Smooth muscle cell of the brain vasculature (primary cell): Measurements from ENCODE around the gene RTL10.

Experiments used
- DNase-seq: peaks from one replicate; pipeline ENCODE4 v3.0.0-alpha.2; 2012; ENCODE audit warnings: low read depth, low spot score

RTL10 gene

GRCh38 chr22:19876314-19876940, 21.8 kb upstream of the RTL10 start:
- DNase-seq, result no peak

DNA sequence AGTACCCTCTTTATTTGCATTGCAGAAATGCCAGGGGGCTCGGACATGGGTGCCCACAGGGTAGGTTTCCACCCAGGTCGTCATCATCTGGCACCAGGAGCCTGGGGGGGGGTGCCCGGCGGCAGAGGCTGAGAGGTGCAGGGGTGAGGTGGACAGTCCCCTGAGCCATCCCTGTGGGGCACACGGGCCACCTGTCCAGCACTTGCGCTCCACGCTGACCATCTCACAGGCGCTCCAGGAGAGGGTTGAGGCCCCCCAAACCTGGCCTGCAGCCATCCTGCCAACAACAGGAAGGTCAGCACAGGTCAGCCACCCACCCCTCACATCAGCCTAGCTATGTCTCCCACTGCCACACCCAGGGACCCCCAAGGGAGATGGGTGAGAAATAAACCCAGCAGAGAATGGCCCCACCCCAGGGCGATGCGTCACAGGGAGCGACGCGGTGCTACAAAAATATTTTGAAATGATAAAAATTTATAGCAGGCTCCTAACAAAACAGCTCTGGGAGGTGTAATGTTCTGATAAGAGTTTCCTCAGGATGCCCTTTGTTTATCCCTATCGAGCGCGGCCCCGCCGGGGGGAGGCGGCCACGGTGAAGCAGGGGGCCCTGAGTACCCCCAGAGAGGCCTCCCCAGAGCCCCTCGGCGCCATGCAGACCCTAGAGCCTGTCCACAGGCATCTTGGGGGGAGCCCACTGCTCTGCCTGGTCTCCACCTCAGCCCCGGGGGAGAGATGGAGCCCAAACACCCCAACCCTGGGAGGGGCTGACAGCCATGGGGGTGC, 21.0 kb upstream of the RTL10 start:
- DNase-seq, result no peak

GRCh38 chr22:19875061-19875530, 20.4 kb upstream of the RTL10 start:
- no peak for DNase-seq

DNA sequence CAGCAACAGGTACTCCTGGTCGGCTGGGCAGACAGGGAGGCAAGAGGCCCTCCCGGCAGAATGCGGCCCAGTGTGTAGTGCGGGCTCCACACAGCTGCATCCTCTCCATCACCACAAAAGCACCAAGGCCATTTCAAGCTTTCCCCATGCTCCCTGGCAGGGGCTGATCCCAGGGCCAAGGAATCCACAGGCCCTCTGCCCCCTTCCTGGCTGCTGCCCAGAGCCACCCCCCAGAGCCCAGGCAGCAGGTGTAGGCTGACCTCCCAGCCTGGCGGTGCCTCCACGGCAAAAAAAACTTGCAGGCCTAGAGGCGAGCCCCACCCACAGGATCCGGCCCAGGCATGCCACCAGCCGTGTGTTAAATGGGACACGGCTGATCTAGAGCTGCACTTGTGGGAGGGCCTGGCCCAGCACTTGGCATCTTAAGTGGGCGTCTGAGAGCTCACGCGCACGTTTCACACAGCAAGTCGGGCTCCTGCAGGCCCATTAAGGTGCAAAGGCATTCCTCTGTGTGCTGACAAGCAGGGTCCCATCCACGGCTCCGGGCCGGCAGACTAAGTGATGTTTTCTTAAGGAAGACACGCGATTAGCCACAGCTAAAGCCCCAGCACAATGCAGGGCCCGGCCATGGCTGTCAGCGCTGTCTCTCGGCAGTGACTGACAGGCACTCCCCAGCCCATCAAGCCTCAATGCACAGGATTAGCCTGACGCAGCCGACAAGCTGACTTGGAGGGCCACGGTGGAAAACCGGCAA, 19.8 kb upstream of the RTL10 start:
- DNase-seq, result no peak

- DNase-seq, result no peak
These were observed 19.3 kb upstream of the RTL10 start for GRCh38 chr22:19873960-19874306.

DNA sequence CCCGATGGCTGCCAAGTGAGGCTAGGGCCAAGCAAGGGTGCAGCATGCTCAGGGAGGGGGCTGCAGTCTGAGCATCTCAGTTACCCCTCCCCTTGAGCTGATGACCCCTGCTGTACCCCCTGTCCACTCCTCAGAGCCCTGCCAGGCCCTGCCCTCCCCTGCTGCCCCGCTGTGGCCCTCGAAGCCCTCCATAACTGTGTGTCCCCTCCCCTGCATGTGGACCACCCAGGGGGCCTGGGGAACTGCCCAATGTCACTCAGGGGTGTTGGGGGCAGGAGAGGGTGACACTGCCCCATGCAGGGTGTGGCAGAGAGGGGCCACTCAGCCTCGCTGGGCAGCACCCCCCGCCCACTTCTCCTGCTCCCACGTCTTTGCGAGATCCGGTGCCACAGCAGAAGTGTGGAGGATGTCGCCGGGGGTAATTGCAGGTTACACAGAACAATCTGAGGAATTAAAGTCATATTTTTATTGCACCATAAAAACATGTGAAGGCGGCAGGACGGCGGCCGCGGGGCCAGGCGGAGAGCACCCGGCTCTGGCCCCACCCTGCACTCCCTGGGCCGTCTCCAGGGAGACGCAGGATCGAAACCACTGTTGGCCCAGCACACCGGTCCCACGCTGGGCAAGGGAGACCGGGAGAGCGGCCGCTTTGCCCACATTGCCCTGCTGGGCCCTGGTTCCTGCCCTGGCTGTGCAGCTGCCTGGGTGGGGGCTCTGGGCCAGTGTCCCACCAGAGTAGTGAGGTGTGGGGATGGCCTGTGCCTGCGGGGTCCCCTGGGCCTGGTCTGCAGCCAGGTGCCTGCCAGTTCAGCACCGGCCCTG, 18.7 kb upstream of the RTL10 start:
- DNase-seq, result no peak

GRCh38 chr22:19872779-19873137, 18.1 kb upstream of the RTL10 start:
- DNase-seq, result no peak

DNA sequence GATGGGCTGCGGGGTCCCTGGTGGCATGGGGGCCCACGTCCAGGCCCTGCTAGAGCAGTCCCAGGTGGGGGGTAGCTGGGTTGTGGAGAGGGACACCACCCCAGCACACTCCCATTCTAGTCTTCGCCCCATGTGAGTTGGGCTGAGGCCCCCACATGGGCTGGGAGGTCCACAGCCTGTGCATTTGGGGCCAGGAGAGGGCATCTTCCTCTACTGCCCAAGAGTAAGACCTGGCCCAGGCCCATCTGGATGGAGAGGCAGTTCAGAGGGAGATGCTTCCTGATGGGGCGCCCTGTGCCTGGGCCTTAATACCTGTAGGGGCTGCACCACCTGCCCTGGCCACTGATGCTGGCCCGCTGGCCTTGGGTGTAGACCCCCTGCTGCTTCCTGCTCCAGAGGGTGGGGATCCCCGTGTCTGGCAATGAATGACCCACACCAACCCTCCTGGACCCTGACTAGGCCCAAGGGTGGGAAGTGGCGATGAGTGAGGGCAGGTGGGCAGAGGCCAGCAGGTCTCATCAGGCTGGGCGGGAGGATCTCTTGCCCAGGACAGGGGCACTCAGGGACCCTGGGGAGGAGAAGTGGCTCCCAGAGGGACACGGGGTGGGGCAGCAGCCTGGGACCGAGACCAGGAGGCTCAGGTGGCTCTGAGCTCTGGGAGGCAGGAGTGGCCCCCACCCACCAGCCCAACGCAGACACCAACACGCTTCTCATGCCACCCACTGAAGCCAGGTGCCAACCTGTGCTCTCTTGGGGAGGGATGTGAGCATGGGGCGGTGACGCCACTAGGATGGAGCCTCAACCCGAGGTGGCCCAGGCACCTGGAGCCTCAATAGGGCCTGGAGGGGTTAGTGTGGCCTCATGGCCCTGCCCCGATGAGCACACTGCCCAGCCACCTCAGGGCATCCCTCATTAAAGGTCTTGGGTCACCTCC, 17.4 kb upstream of the RTL10 start:
- no peak for DNase-seq

DNA sequence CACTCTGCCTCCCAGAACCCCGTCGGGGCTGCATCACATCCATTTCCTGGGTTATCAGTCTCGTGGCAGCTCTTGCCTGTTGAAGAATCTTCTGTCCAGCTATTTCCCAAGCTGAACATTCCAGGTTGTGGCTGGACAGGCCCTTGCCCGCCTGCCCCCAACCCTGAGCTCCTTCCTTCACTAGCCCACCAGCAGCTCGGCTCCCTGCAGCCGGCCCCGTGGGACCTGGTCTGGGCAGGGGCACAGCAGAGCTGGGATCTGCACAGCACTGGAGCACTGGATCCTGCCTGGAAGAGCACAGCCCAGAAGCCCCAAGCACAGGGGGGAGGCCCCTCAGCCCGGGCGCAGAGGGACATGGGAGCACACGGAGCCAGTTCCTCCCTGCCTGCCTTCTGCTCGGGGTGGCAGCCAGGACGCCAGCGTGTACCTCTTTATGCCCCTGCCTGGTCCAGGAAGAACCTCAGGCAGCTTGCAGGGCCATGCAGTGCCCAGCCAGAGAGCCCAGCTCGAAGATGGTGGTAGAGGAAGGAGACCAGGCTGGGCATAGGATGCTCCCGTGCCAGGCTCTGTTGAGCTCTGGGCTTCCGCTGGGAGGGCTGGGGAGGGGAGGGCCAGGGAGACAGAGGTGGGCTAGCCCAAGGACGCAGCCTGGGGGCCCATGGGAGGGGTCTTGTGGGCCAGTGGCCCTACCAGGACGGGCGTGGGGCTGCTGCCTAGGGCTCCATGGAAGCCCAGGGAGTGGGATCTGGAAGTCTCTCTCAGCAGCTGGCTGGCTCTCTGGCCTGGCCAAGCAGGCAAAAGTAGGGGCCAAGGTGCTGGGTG, 16.6 kb upstream of the RTL10 start:
- DNase-seq, result no peak

GRCh38 chr22:19870153-19871022, 15.7 kb upstream of the RTL10 start:
- DNase-seq, result no peak

DNA sequence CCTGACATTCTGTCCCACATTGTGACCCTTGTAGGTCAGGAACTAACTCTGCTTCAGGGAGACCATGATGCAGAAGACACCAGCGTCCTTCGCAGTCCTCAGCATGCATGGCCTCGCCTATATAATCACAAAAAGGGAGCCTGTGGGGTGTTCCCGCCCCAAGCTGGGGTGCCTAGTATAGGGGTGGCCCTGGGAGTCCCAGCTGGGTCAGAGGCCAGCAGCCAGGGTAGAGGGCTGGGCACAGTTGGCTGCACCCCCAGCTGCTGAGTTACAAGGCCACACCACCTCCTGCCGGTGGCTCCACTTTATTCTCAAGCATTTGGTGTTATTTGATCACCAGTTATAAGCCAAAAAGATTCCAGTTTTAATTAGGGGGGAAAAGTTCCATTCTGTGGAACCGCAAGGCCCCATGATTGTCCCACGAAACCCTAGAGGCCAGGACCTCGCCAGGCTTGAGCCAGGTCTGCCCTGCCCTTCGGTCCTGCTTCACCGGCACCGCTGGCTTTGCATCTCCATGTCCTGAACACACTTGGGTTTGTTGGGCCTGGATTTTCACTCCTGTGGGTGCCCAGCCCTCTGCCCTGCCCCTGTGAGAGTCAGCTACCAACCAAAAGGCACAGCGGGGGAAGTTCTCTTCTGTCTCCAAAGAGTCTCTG, 15.0 kb upstream of the RTL10 start:
- no peak for DNase-seq

DNA sequence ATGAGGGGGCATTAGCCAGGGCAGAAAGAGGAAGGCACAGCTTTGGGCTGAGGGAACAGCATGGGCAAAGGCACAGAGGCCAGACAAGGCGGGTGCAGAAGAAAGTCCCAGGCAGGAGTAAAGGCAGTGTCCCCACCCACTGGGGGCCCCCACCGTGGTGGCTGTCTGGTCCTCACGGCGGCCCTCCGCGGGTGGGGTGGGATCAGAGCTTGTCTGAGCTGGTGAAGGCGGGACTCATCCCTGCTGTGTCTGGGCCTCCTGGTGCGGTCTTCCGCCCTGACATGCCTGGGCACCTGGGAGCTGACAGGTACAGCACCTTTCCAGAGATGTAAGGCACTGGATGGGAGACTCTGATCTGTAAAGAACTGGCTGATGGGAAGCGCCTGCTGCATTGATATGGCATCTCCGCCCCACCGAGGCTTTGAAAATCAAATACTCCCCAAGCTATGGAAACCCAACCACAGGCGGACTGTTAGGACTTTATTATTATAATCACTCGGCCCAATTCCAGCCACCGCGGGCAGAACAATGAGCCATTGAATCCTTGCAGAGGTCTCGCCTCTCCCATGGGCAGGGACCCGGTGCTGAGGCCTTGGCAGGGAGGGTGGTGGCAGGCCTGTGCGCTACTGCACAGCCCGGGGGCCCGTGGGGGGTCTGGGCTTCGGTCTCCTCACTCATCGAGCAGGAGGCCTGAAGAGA, 14.2 kb upstream of the RTL10 start:
- DNase-seq, result no peak

DNA sequence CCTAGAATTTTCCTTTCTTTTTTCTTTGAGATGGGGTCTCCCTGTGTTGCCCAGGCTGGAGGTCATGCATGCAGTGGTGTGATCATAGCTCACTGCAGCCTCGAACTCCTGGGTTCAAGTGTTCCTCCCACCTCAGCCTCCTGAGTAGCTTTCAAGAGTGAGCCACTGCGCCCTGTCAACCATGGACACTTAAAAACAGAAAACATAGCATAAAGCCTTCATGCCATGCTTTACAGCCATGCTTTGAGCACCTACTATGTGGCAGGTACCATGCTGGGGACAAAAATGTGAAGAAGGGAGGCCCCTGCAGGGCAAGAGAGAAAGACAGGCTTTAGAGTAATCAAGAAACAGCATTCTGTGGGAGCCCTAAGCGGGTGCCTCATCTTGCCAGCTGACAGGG, 13.7 kb upstream of the RTL10 start:
- no peak for DNase-seq

- no peak for DNase-seq
These were observed 12.9 kb upstream of the RTL10 start for GRCh38 chr22:19867617-19868016.

GRCh38 chr22:19866665-19867009, 12.0 kb upstream of the RTL10 start:
- DNase-seq, result no peak

GRCh38 chr22:19865141-19865829, 10.6 kb upstream of the RTL10 start:
- DNase-seq, result no peak

DNA sequence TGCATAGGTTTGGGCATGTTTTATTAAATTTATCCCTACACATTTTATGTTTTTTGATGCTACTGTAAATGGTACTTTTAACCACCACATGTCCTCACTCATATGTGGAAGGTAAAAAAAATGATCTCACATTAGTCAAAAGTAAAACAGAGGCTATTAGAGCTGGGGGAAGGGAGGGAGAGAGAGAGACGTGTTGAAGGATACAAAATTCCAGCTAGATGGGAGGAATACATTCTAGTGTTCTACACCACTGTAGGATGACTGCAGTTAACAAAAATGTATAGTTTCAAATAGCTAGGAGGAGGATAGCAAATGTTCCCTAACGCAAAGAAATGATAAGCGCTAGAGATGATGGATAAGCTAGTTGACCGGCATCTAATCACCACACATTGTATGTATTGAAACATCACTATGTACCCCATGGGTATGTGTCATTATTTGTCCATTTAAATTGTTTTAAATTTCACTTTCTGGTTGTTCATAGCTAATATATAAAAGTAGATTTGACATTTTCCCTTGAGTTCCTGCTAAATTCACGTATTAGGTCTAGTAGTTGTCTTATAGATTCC, 9.9 kb upstream of the RTL10 start:
- no peak for DNase-seq
